ENCODE data around the gene CDH4.

GRCh38 chr20:61901392-61902220 lies 649.5 kb downstream of the CDH4 start:
- TF ChIP-seq ETV1 (tag; conservative IDR thresholded peaks at IDR 0.05; ENCODE audit: low read depth) (no peak), HBP1 (CRISPR knock-in tag; IDR thresholded peaks at IDR 0.05) (no peak), ZNF707 (CRISPR knock-in tag; conservative IDR thresholded peaks at IDR 0.05) (no peak), JUN (IDR thresholded peaks at IDR 0.05; ENCODE audit: borderline replicate concordance, low read depth, low read length) (no peak), JUN (CRISPR knock-in tag; IDR thresholded peaks at IDR 0.05; ENCODE audit: borderline replicate concordance) (no peak), ZNF239 (CRISPR knock-in tag; IDR thresholded peaks at IDR 0.05) (no peak), NFATC3 (IDR thresholded peaks at IDR 0.05) (no peak), ZC3H4 (CRISPR knock-in tag; IDR thresholded peaks at IDR 0.05; ENCODE audit: borderline replicate concordance) (no peak), PHTF2 (CRISPR knock-in tag; IDR thresholded peaks at IDR 0.05) (no peak), RNF2 (IDR thresholded peaks at IDR 0.05) (no peak), FOXK2 (conservative IDR thresholded peaks at IDR 0.05 in 1 of 2, IDR thresholded peaks at IDR 0.05 in 1 of 2; ENCODE audit: low read depth in 2 of 2) (no peak), JUND (IDR thresholded peaks at IDR 0.05; ENCODE audit: borderline replicate concordance, low read depth, low read length) (no peak), JUND (tag; IDR thresholded peaks at IDR 0.05; ENCODE audit: borderline replicate concordance, low read depth, low read length) (no peak)
- TF ChIP-seq, protein P1, sequence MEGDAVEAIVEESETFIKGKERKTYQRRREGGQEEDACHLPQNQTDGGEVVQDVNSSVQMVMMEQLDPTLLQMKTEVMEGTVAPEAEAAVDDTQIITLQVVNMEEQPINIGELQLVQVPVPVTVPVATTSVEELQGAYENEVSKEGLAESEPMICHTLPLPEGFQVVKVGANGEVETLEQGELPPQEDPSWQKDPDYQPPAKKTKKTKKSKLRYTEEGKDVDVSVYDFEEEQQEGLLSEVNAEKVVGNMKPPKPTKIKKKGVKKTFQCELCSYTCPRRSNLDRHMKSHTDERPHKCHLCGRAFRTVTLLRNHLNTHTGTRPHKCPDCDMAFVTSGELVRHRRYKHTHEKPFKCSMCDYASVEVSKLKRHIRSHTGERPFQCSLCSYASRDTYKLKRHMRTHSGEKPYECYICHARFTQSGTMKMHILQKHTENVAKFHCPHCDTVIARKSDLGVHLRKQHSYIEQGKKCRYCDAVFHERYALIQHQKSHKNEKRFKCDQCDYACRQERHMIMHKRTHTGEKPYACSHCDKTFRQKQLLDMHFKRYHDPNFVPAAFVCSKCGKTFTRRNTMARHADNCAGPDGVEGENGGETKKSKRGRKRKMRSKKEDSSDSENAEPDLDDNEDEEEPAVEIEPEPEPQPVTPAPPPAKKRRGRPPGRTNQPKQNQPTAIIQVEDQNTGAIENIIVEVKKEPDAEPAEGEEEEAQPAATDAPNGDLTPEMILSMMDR (IDR thresholded peaks at IDR 0.05 in 2 of 3, conservative IDR thresholded peaks at IDR 0.05 in 1 of 3; ENCODE audit: insufficient read depth in 2 of 3, low read depth in 1 of 3, low read length in 3 of 3) = no peak
- TF ChIP-seq, protein P2, sequence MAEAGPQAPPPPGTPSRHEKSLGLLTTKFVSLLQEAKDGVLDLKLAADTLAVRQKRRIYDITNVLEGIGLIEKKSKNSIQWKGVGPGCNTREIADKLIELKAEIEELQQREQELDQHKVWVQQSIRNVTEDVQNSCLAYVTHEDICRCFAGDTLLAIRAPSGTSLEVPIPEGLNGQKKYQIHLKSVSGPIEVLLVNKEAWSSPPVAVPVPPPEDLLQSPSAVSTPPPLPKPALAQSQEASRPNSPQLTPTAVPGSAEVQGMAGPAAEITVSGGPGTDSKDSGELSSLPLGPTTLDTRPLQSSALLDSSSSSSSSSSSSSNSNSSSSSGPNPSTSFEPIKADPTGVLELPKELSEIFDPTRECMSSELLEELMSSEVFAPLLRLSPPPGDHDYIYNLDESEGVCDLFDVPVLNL (CRISPR knock-in tag; IDR thresholded peaks at IDR 0.05; ENCODE audit: low read depth) = no peak
- TF ChIP-seq, protein P3, sequence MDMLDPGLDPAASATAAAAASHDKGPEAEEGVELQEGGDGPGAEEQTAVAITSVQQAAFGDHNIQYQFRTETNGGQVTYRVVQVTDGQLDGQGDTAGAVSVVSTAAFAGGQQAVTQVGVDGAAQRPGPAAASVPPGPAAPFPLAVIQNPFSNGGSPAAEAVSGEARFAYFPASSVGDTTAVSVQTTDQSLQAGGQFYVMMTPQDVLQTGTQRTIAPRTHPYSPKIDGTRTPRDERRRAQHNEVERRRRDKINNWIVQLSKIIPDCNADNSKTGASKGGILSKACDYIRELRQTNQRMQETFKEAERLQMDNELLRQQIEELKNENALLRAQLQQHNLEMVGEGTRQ (CRISPR knock-in tag; IDR thresholded peaks at IDR 0.05) = no peak
